ENCODE data around the gene TCEANC2. TPM values are rescaled to one million over a fixed set of nuclear protein-coding genes. Genes with fewer than 3 reads are reported as not detected.
"Not testable (repeated sequence)": the region's sequence is repeated elsewhere in the genome, so short reads cannot be mapped to it uniquely, and the experiment has no call there.

TCEANC2 gene
- total RNA-seq, 1 donor from 2014 or later = 2.4 TPM

DNA sequence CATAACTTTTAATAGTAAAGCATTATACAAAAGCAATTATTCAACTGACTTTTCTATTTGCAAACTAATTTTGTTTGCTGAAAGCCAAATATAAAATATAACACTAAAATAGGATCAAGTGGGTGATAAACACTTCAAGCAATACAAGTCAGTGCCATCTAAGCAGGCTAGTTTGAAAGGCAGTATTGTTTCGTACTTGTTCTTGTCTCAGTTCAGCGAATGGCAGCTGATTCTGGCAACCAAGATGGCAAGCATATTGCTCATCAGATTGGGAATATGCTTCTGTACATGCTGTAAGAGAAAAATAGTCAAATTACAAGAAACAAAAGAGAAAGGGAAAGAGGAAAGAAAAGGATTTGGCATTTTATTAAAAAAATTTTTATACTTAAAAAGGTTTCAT lies 7.9 kb upstream of the TCEANC2 start:
- no peaks in the 10 kb centered on the region for H3K27me3 ChIP-seq (ENCODE audit: control insufficient read depth, insufficient read depth, low read length)
- no peak for DNase-seq (ENCODE audit: low read depth)
- no peak for FAIRE-seq
- TF ChIP-seq CTCF (IDR thresholded peaks at IDR 0.05; ENCODE audit: insufficient read depth, low read length, severe bottlenecking) = no peak
- no peaks in the 10 kb centered on the region for H3K36me3 ChIP-seq (ENCODE audit: control insufficient read depth, insufficient read depth, low read length)
- no peak overlapping the region for H3K4me3 ChIP-seq (ENCODE audit: low read depth, low read length)

DNA sequence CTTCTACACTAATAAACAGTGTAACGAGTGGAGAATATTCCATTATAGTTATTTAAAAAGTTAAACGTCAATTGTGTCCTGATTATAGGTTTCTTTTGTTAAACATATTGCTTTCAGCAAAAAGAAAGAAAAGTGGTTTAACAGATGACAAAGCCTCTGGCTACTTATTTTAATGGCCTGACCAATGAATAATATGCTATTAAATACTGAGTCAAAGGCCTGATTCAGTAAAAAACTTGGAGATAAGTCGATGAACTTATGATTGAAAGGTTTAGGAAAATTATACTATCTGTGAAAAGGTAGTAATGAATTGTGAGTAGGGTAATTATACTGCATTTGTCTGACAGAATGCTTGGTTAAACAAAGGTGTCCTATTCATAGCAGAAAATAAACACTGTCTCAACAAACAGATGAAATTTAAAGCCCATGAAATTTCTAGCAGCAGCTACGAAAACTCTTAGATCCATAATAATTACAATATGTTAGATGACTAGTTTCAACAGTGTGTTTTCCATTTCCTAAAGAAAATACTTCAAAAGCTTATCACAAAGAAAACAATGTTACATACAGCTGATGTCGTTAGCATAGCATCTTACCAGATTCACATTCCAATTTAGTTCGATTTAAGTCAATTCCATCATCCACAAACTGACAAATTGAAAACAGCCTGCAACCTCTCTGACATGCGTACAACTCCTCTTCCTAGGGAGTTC lies 6.6 kb upstream of the TCEANC2 start:
- Histone ChIP-seq H3K36me3 (ENCODE audit: control insufficient read depth, insufficient read depth, low read length) (no peaks in the 10 kb centered on the region), H3K4me3 (ENCODE audit: low read depth, low read length) (no peak overlapping the region), H3K27me3 (ENCODE audit: control insufficient read depth, insufficient read depth, low read length) (no peaks in the 10 kb centered on the region)
- FAIRE-seq (no peak), DNase-seq (ENCODE audit: low read depth) (no peak)
- TF ChIP-seq CTCF (IDR thresholded peaks at IDR 0.05; ENCODE audit: insufficient read depth, low read length, severe bottlenecking) = no peak

- no peak for DNase-seq (ENCODE audit: low read depth)
- no peak for TF ChIP-seq CTCF (IDR thresholded peaks at IDR 0.05; ENCODE audit: insufficient read depth, low read length, severe bottlenecking)
- Histone ChIP-seq H3K27me3 (ENCODE audit: control insufficient read depth, insufficient read depth, low read length) (no peaks in the 10 kb centered on the region), H3K36me3 (ENCODE audit: control insufficient read depth, insufficient read depth, low read length) (no peaks in the 10 kb centered on the region), H3K4me3 (ENCODE audit: low read depth, low read length) (no peak overlapping the region)
- no peak for FAIRE-seq
Observed at GRCh38 chr1:54047384-54048305, 5.8 kb upstream of the TCEANC2 start.

- not testable (repeated sequence) for H3K36me3 ChIP-seq (ENCODE audit: control insufficient read depth, insufficient read depth, low read length); FAIRE-seq; H3K27me3 ChIP-seq (ENCODE audit: control insufficient read depth, insufficient read depth, low read length); H3K4me3 ChIP-seq (ENCODE audit: low read depth, low read length); DNase-seq (ENCODE audit: low read depth)
Observed at GRCh38 chr1:54050435-54050834, 3.0 kb upstream of the TCEANC2 start.

- no peaks in the 10 kb centered on the region for H3K27me3 ChIP-seq (ENCODE audit: control insufficient read depth, insufficient read depth, low read length)
- TF ChIP-seq CTCF (IDR thresholded peaks at IDR 0.05; ENCODE audit: insufficient read depth, low read length, severe bottlenecking) = no peak
- peak overlapping the region; percentile 89 for H3K4me3 ChIP-seq (ENCODE audit: low read depth, low read length)
- DNase-seq (ENCODE audit: low read depth) (peak; percentile 18), FAIRE-seq (no peak)
- no peaks in the 10 kb centered on the region for H3K36me3 ChIP-seq (ENCODE audit: control insufficient read depth, insufficient read depth, low read length)
Observed at GRCh38 chr1:54051933-54052430, 1.4 kb upstream of the TCEANC2 start.

DNA sequence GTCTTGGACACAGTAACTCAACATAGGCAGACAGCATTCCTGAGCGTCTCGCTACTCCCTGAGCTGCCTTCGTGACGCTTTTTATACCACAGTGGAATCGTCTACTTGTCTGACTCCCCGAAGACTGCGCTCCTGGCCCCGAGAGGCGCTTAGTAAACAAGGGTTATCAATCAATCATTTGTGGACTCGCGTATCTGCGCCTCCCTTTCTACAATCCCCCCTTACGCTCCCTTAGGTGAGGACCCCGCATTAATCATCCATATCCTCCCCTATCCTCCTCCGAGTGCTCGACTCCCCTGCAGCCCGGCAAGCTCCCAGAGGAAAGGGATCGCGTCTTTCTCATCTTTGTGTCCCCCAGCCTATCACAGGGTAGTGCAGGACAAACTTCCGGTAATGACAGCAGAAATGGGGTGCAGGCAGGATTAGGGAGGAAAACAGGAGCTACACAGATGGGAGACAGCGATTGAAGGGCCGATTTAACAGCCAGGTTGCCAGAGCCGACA lies 926 bp upstream of the TCEANC2 start:
- FAIRE-seq (no peak), DNase-seq (ENCODE audit: low read depth) (peak; percentile 45)
- no peak for TF ChIP-seq CTCF (IDR thresholded peaks at IDR 0.05; ENCODE audit: insufficient read depth, low read length, severe bottlenecking)
- H3K36me3 ChIP-seq (ENCODE audit: control insufficient read depth, insufficient read depth, low read length) = no peaks in the 10 kb centered on the region
- H3K27me3 ChIP-seq (ENCODE audit: control insufficient read depth, insufficient read depth, low read length) = no peaks in the 10 kb centered on the region
- H3K4me3 ChIP-seq (ENCODE audit: low read depth, low read length) = peak overlapping the region; percentile 89
